ENCODE results near the gene ACTR1A.
A peak's percentile ranks its signal among the peaks of the same experiment; 100 is the strongest.

ACTR1A gene

GRCh38 chr10:102502337-102503151 is at the start of gene ACTR1A:
Gene ACTR1A, minus strand, starts transcription at chr10:102502712. Its CDS starts 65 bp downstream, at chr10:102502647.
- Histone ChIP-seq H3K36me3 (replicated peaks) (no peaks in the 10 kb centered on the region), H3K4me3 (ENCODE audit: low read depth, low read length) (peak within 1 kb of the TSS; percentile 100), H3K27ac (peak within 1 kb of the TSS; percentile 70), H3K27me3 (replicated peaks) (no peaks in the 10 kb centered on the region)
- peak; percentile 100 for DNase-seq
- TF ChIP-seq CTCF (IDR thresholded peaks at IDR 0.05; ENCODE audit: low read depth, low read length, missing control alignments), result no peak
- in situ Hi-C loops (cut with HindIII; ENCODE audit: low pct_ligation_motif_present, low sequenced_read_pairs), result no loop called here

- no peak overlapping the region for H3K4me3 ChIP-seq (ENCODE audit: low read depth, low read length)
- no peak for TF ChIP-seq CTCF (IDR thresholded peaks at IDR 0.05; ENCODE audit: low read depth, low read length, missing control alignments)
- no peak for DNase-seq
- no peaks in the 10 kb centered on the region for H3K27me3 ChIP-seq (replicated peaks)
- no peak overlapping the region for H3K27ac ChIP-seq
- H3K36me3 ChIP-seq (replicated peaks), result peaks cover 11% of the 10 kb centered on the region
- in situ Hi-C loops (cut with HindIII; ENCODE audit: low pct_ligation_motif_present, low sequenced_read_pairs), result no loop called here
Measured at GRCh38 chr10:102550636-102551210, 48.2 kb upstream of the ACTR1A start.

- DNase-seq, result no peak
- H3K27ac ChIP-seq, result no peak overlapping the region
- no peaks in the 10 kb centered on the region for H3K27me3 ChIP-seq (replicated peaks)
- no peak overlapping the region for H3K4me3 ChIP-seq (ENCODE audit: low read depth, low read length)
- in situ Hi-C loops (cut with HindIII; ENCODE audit: low pct_ligation_motif_present, low sequenced_read_pairs), result no loop called here
- no peak for TF ChIP-seq CTCF (IDR thresholded peaks at IDR 0.05; ENCODE audit: low read depth, low read length, missing control alignments)
- H3K36me3 ChIP-seq (replicated peaks), result peaks cover 11% of the 10 kb centered on the region
Measured at GRCh38 chr10:102549549-102549948, 47.0 kb upstream of the ACTR1A start.

GRCh38 chr10:102546606-102547320 is 44.3 kb upstream of the ACTR1A start:
- Histone ChIP-seq H3K27ac (no peak overlapping the region), H3K4me3 (ENCODE audit: low read depth, low read length) (no peak overlapping the region), H3K36me3 (replicated peaks) (peaks cover 11% of the 10 kb centered on the region), H3K27me3 (replicated peaks) (no peaks in the 10 kb centered on the region)
- TF ChIP-seq CTCF (IDR thresholded peaks at IDR 0.05; ENCODE audit: low read depth, low read length, missing control alignments), result no peak
- DNase-seq, result peak; percentile 2
- in situ Hi-C loops (cut with HindIII; ENCODE audit: low pct_ligation_motif_present, low sequenced_read_pairs), result no loop called here

- in situ Hi-C loops (cut with HindIII; ENCODE audit: low pct_ligation_motif_present, low sequenced_read_pairs), result no loop called here
- no peak overlapping the region for H3K27ac ChIP-seq
- no peaks in the 10 kb centered on the region for H3K27me3 ChIP-seq (replicated peaks)
- no peak for DNase-seq
- H3K4me3 ChIP-seq (ENCODE audit: low read depth, low read length), result no peak overlapping the region
- TF ChIP-seq CTCF (IDR thresholded peaks at IDR 0.05; ENCODE audit: low read depth, low read length, missing control alignments), result no peak
- peaks cover 9% of the 10 kb centered on the region for H3K36me3 ChIP-seq (replicated peaks)
Measured at GRCh38 chr10:102545997-102546396, 43.5 kb upstream of the ACTR1A start.

Measured in brain microvascular endothelial cell (primary cell).